ENCODE results near the gene SETBP1. TPM values are rescaled to one million over a fixed set of nuclear protein-coding genes. Genes with fewer than 3 reads are reported as not detected.

Gene SETBP1
- total and polyA plus RNA-seq, 2 of the 13 experiments (the other 11 are each of a cell fraction or from before 2014, with no cell fraction given), result 0.18 to 0.65 TPM

DNA sequence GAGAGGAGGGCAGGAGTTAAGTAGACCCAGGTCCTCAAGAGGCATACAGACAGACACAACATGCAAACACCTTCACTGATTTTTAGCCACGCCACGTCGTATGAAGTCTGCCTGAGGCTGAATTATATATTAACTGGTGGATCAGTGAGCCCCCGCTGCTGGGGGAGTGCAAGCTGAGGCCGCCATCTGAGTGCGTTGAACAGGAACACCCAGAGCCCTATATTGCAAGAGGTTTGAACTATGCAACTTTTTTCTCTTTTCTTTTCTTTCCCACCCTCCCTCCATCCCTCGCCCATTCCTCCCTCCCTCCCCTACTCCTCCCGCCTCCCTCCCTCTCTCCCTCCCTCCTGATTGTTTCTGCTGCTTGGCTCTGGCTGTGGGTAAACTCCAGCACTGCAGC, 30.2 kb downstream of the SETBP1 start:
- no peak overlapping the region for H3K9ac ChIP-seq (ENCODE audit: insufficient read depth, low read depth, low read length)
- CTCF ChIA-PET (ENCODE audit: low intra/inter-chr PET ratio, low total read pairs), result no interaction called here
- in situ Hi-C loops (cut with HindIII; ENCODE audit: extremely low pct_ligation_motif_present, low pct_unique_long_range_greater_than_20kb) (no loop called here), intact Hi-C loops (cut with micrococcal nuclease; ENCODE audit: unreplicated experiment) (no loop called here)
- no peaks in the 10 kb centered on the region; a peak in 1 of 5 replicates for H3K36me3 ChIP-seq (replicated peaks in 1 of 2; ENCODE audit: control insufficient read depth in 1 of 2, insufficient read depth in 2 of 2, low read length in 2 of 2)
- H3K4me2 ChIP-seq (ENCODE audit: low read depth, low read length), result no peak overlapping the region
- H3K27me3 ChIP-seq (ENCODE audit: control insufficient read depth in 1 of 2, insufficient read depth in 2 of 2, low read length in 2 of 2), result no peaks in the 10 kb centered on the region
- H3K79me2 ChIP-seq (ENCODE audit: insufficient read depth, low read length), result no peaks in the 10 kb centered on the region
- ATAC-seq (no peak), FAIRE-seq (no peak), DNase-seq (ENCODE audit: low spot score) (no peak)
- no peaks in the 10 kb centered on the region for H3K4me1 ChIP-seq (ENCODE audit: insufficient read depth, low read length)
- WGBS (ENCODE audit: low lambda C conversion rate), result 80% methylated on average over 7 of the region's 8 CpGs
- no TSS peak for BruUV-seq (replicated peaks)
- H3K4me3 ChIP-seq (replicated peaks in 1 of 3; ENCODE audit: insufficient read depth in 1 of 3, low read depth in 2 of 3, low read length in 3 of 3), result no peak overlapping the region
- H4K20me1 ChIP-seq (ENCODE audit: insufficient read depth, low read length), result no peaks in the 10 kb centered on the region
- H2AFZ ChIP-seq (ENCODE audit: low read length), result no peak overlapping the region
- POLR2A ChIA-PET, result no interaction called here
- H3K27ac ChIP-seq (ENCODE audit: extremely low read length, insufficient read depth, low read length), result no peak overlapping the region
- no peaks in the 10 kb centered on the region for H3K9me3 ChIP-seq (ENCODE audit: low read length)
- no peak for TF ChIP-seq ZNF326 (CRISPR knock-in tag; IDR thresholded peaks at IDR 0.05; ENCODE audit: borderline replicate concordance)
- TF ChIP-seq, protein P1, sequence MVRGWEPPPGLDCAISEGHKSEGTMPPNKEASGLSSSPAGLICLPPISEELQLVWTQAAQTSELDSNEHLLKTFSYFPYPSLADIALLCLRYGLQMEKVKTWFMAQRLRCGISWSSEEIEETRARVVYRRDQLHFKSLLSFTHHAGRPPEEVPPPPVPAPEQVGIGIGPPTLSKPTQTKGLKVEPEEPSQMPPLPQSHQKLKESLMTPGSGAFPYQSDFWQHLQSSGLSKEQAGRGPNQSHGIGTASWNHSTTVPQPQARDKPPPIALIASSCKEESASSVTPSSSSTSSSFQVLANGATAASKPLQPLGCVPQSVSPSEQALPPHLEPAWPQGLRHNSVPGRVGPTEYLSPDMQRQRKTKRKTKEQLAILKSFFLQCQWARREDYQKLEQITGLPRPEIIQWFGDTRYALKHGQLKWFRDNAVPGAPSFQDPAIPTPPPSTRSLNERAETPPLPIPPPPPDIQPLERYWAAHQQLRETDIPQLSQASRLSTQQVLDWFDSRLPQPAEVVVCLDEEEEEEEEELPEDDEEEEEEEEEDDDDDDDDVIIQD (CRISPR knock-in tag; IDR thresholded peaks at IDR 0.05; ENCODE audit: low read depth), result no peak
- no peak for TF ChIP-seq SCMH1 (CRISPR knock-in tag; IDR thresholded peaks at IDR 0.05; ENCODE audit: borderline replicate concordance)
- no peak for TF ChIP-seq ZNF777 (CRISPR knock-in tag; IDR thresholded peaks at IDR 0.05)
- TF ChIP-seq, protein P2, sequence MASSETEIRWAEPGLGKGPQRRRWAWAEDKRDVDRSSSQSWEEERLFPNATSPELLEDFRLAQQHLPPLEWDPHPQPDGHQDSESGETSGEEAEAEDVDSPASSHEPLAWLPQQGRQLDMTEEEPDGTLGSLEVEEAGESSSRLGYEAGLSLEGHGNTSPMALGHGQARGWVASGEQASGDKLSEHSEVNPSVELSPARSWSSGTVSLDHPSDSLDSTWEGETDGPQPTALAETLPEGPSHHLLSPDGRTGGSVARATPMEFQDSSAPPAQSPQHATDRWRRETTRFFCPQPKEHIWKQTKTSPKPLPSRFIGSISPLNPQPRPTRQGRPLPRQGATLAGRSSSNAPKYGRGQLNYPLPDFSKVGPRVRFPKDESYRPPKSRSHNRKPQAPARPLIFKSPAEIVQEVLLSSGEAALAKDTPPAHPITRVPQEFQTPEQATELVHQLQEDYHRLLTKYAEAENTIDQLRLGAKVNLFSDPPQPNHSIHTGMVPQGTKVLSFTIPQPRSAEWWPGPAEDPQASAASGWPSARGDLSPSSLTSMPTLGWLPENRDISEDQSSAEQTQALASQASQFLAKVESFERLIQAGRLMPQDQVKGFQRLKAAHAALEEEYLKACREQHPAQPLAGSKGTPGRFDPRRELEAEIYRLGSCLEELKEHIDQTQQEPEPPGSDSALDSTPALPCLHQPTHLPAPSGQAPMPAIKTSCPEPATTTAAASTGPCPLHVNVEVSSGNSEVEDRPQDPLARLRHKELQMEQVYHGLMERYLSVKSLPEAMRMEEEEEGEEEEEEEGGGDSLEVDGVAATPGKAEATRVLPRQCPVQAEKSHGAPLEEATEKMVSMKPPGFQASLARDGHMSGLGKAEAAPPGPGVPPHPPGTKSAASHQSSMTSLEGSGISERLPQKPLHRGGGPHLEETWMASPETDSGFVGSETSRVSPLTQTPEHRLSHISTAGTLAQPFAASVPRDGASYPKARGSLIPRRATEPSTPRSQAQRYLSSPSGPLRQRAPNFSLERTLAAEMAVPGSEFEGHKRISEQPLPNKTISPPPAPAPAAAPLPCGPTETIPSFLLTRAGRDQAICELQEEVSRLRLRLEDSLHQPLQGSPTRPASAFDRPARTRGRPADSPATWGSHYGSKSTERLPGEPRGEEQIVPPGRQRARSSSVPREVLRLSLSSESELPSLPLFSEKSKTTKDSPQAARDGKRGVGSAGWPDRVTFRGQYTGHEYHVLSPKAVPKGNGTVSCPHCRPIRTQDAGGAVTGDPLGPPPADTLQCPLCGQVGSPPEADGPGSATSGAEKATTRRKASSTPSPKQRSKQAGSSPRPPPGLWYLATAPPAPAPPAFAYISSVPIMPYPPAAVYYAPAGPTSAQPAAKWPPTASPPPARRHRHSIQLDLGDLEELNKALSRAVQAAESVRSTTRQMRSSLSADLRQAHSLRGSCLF (CRISPR knock-in tag; IDR thresholded peaks at IDR 0.05; ENCODE audit: borderline replicate concordance), result no peak
- TF ChIP-seq, protein P3, sequence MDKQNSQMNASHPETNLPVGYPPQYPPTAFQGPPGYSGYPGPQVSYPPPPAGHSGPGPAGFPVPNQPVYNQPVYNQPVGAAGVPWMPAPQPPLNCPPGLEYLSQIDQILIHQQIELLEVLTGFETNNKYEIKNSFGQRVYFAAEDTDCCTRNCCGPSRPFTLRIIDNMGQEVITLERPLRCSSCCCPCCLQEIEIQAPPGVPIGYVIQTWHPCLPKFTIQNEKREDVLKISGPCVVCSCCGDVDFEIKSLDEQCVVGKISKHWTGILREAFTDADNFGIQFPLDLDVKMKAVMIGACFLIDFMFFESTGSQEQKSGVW (CRISPR knock-in tag; IDR thresholded peaks at IDR 0.05; ENCODE audit: borderline replicate concordance), result no peak
- TF ChIP-seq, protein P4, sequence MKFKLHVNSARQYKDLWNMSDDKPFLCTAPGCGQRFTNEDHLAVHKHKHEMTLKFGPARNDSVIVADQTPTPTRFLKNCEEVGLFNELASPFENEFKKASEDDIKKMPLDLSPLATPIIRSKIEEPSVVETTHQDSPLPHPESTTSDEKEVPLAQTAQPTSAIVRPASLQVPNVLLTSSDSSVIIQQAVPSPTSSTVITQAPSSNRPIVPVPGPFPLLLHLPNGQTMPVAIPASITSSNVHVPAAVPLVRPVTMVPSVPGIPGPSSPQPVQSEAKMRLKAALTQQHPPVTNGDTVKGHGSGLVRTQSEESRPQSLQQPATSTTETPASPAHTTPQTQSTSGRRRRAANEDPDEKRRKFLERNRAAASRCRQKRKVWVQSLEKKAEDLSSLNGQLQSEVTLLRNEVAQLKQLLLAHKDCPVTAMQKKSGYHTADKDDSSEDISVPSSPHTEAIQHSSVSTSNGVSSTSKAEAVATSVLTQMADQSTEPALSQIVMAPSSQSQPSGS (CRISPR knock-in tag; IDR thresholded peaks at IDR 0.05), result no peak
- TF ChIP-seq ZNF547 (CRISPR knock-in tag; IDR thresholded peaks at IDR 0.05), result no peak
- TF ChIP-seq RORA (CRISPR knock-in tag; IDR thresholded peaks at IDR 0.05), result no peak
- no peak for TF ChIP-seq HNRNPLL (IDR thresholded peaks at IDR 0.05; ENCODE audit: low read depth, low read length, poor library complexity, severe bottlenecking)
- no peak for TF ChIP-seq YY1 (IDR thresholded peaks at IDR 0.05; ENCODE audit: insufficient read depth, insufficient replicate concordance, low read depth, low read length)
- TF ChIP-seq ZNF441 (CRISPR knock-in tag; IDR thresholded peaks at IDR 0.05; ENCODE audit: borderline replicate concordance), result no peak
- TF ChIP-seq ZC3H13 (CRISPR knock-in tag; IDR thresholded peaks at IDR 0.05), result no peak
- no peak for TF ChIP-seq ZNF432 (CRISPR knock-in tag; IDR thresholded peaks at IDR 0.05; ENCODE audit: borderline replicate concordance)
- TF ChIP-seq ATF7 (IDR thresholded peaks at IDR 0.05), result no peak
- TF ChIP-seq ATF7 (CRISPR knock-in tag; IDR thresholded peaks at IDR 0.05), result no peak
- TF ChIP-seq, protein P5, sequence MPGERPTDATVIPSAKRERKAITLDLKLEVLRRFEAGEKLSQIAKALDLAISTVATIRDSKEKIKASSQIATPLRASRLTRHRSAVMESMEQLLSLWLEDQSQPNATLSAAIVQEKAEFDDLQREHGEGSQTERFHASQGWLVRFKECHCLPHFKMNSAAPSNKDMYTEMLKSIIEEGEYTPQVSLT (CRISPR knock-in tag; IDR thresholded peaks at IDR 0.05; ENCODE audit: borderline replicate concordance, low read depth), result no peak
